ENCODE results near the gene SORCS2. TPM values are rescaled to one million over a fixed set of nuclear protein-coding genes. Genes with fewer than 3 reads are reported as not detected.

The SORCS2 gene
- polyA plus RNA-seq, 1 of the 3 experiments (the other 2 are of a cell fraction), result 1.6 TPM

DNA sequence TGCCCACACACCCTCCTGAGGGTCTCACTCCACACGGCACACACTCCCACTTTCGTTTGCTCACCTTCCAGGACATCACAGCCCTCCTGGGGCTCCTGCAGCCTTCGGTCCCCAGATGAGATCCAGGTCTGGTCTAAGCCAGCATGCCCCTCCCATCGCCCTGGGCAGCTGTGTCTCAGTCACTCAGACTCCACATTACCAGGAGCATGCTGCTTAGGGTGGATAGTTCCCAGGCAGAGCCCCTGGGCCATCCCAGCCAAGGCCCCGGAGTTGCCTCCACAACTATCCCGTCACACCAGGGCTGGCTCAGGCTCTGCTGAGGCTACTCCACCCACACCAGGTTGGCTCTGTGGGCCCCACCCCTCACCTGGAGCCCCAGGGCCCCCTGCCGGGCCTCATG lies 292.8 kb downstream of the SORCS2 start:
- POLR2A ChIA-PET, result no interaction called here
- WGBS (ENCODE audit: low lambda C conversion rate), result 50% methylated on average over 6 of the region's 7 CpGs

DNA sequence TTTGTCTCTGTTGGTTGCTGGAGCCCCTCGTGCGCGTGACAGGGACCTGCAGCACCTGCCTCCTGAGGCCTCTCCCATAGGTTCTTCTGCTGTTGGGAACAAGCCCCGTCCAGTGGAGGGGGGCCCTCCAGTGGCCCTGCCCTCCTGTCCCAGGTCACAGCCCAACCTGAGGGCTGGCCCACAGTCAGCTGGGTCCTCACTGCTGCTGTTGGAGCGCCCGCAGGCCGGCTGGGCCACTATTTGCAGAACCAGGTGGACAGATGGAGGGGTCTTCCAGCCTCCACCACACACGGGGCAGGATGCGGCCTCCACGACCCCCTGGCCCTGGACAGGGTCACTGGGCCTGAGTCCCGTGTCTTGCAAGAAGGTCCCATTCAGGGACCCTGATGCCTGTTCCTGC lies 293.8 kb downstream of the SORCS2 start:
- no peak overlapping the region for H3K4me3 ChIP-seq (ENCODE audit: low read depth in 2 of 2, low read length in 1 of 2)
- H3K9me2 ChIP-seq, result no peaks in the 10 kb centered on the region
- H3K79me2 ChIP-seq (ENCODE audit: insufficient read depth), result no peaks in the 10 kb centered on the region
- no peak overlapping the region for H2AFZ ChIP-seq (ENCODE audit: low read depth)
- peaks cover 0 to 20% of the 10 kb centered on the region in 2 experiments; a peak in 2 of 4 replicates for H3K4me1 ChIP-seq (ENCODE audit: control insufficient read depth in 1 of 2, insufficient read depth in 2 of 2, low read depth in 1 of 2, low read length in 1 of 2)
- H3K9me3 ChIP-seq, result no peaks in the 10 kb centered on the region
- H4K20me1 ChIP-seq (ENCODE audit: insufficient read depth), result no peaks in the 10 kb centered on the region
- ChIA-PET POLR2A (no interaction called here), CTCF (interaction anchor here (0.5 kb wide), 1 partner anchor 8 kb away, joined by 3 read pairs; no protein-coding TSS in a partner anchor)
- peaks cover 12% of the 10 kb centered on the region; the same call in 1 of the 2 replicates for H3K27me3 ChIP-seq (ENCODE audit: insufficient read depth)
- H3K36me3 ChIP-seq (replicated peaks in 1 of 2; ENCODE audit: control insufficient read depth in 1 of 2, insufficient read depth in 2 of 2, low read length in 1 of 2), result no peaks in the 10 kb centered on the region
- WGBS (ENCODE audit: low lambda C conversion rate), result 70% methylated on average over 6 of the region's 11 CpGs
- no peak for TF ChIP-seq TAF1 (IDR thresholded peaks at IDR 0.05; ENCODE audit: borderline replicate concordance, low read depth, low read length)
- TF ChIP-seq SMC3 (IDR thresholded peaks at IDR 0.05; ENCODE audit: low read depth, low read length), result no peak
- TF ChIP-seq CHD2 (IDR thresholded peaks at IDR 0.05; ENCODE audit: low read length, partially characterized antibody), result no peak
- TF ChIP-seq, protein P1, sequence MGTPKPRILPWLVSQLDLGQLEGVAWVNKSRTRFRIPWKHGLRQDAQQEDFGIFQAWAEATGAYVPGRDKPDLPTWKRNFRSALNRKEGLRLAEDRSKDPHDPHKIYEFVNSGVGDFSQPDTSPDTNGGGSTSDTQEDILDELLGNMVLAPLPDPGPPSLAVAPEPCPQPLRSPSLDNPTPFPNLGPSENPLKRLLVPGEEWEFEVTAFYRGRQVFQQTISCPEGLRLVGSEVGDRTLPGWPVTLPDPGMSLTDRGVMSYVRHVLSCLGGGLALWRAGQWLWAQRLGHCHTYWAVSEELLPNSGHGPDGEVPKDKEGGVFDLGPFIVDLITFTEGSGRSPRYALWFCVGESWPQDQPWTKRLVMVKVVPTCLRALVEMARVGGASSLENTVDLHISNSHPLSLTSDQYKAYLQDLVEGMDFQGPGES (IDR thresholded peaks at IDR 0.05; ENCODE audit: low read depth, low read length), result no peak
- TF ChIP-seq, protein P2, sequence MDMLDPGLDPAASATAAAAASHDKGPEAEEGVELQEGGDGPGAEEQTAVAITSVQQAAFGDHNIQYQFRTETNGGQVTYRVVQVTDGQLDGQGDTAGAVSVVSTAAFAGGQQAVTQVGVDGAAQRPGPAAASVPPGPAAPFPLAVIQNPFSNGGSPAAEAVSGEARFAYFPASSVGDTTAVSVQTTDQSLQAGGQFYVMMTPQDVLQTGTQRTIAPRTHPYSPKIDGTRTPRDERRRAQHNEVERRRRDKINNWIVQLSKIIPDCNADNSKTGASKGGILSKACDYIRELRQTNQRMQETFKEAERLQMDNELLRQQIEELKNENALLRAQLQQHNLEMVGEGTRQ (IDR thresholded peaks at IDR 0.05; ENCODE audit: borderline replicate concordance, low read depth, low read length), result no peak
- TF ChIP-seq YY1 (IDR thresholded peaks at IDR 0.05; ENCODE audit: low read depth), result no peak
- TF ChIP-seq GABPA (IDR thresholded peaks at IDR 0.05; ENCODE audit: low read depth), result no peak
- TF ChIP-seq RXRA (IDR thresholded peaks at IDR 0.05; ENCODE audit: borderline replicate concordance, low read depth), result no peak
- TF ChIP-seq FOXJ3 (CRISPR knock-in tag; IDR thresholded peaks at IDR 0.05), result no peak
- TF ChIP-seq, protein P3, sequence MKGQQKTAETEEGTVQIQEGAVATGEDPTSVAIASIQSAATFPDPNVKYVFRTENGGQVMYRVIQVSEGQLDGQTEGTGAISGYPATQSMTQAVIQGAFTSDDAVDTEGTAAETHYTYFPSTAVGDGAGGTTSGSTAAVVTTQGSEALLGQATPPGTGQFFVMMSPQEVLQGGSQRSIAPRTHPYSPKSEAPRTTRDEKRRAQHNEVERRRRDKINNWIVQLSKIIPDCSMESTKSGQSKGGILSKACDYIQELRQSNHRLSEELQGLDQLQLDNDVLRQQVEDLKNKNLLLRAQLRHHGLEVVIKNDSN (IDR thresholded peaks at IDR 0.05; ENCODE audit: borderline replicate concordance, low read depth), result no peak
- TF ChIP-seq EP300 (IDR thresholded peaks at IDR 0.05; ENCODE audit: borderline replicate concordance in 1 of 2, low read depth in 1 of 2, low read length in 1 of 2), result no peak
- TF ChIP-seq, protein P4, sequence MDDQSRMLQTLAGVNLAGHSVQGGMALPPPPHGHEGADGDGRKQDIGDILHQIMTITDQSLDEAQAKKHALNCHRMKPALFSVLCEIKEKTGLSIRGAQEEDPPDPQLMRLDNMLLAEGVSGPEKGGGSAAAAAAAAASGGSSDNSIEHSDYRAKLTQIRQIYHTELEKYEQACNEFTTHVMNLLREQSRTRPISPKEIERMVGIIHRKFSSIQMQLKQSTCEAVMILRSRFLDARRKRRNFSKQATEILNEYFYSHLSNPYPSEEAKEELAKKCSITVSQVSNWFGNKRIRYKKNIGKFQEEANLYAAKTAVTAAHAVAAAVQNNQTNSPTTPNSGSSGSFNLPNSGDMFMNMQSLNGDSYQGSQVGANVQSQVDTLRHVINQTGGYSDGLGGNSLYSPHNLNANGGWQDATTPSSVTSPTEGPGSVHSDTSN (IDR thresholded peaks at IDR 0.05), result no peak
- TF ChIP-seq, protein P5, sequence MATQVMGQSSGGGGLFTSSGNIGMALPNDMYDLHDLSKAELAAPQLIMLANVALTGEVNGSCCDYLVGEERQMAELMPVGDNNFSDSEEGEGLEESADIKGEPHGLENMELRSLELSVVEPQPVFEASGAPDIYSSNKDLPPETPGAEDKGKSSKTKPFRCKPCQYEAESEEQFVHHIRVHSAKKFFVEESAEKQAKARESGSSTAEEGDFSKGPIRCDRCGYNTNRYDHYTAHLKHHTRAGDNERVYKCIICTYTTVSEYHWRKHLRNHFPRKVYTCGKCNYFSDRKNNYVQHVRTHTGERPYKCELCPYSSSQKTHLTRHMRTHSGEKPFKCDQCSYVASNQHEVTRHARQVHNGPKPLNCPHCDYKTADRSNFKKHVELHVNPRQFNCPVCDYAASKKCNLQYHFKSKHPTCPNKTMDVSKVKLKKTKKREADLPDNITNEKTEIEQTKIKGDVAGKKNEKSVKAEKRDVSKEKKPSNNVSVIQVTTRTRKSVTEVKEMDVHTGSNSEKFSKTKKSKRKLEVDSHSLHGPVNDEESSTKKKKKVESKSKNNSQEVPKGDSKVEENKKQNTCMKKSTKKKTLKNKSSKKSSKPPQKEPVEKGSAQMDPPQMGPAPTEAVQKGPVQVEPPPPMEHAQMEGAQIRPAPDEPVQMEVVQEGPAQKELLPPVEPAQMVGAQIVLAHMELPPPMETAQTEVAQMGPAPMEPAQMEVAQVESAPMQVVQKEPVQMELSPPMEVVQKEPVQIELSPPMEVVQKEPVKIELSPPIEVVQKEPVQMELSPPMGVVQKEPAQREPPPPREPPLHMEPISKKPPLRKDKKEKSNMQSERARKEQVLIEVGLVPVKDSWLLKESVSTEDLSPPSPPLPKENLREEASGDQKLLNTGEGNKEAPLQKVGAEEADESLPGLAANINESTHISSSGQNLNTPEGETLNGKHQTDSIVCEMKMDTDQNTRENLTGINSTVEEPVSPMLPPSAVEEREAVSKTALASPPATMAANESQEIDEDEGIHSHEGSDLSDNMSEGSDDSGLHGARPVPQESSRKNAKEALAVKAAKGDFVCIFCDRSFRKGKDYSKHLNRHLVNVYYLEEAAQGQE (IDR thresholded peaks at IDR 0.05; ENCODE audit: low read depth, low read length), result no peak
- TF ChIP-seq, protein P6, sequence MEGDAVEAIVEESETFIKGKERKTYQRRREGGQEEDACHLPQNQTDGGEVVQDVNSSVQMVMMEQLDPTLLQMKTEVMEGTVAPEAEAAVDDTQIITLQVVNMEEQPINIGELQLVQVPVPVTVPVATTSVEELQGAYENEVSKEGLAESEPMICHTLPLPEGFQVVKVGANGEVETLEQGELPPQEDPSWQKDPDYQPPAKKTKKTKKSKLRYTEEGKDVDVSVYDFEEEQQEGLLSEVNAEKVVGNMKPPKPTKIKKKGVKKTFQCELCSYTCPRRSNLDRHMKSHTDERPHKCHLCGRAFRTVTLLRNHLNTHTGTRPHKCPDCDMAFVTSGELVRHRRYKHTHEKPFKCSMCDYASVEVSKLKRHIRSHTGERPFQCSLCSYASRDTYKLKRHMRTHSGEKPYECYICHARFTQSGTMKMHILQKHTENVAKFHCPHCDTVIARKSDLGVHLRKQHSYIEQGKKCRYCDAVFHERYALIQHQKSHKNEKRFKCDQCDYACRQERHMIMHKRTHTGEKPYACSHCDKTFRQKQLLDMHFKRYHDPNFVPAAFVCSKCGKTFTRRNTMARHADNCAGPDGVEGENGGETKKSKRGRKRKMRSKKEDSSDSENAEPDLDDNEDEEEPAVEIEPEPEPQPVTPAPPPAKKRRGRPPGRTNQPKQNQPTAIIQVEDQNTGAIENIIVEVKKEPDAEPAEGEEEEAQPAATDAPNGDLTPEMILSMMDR (IDR thresholded peaks at IDR 0.05), result no peak
- DNase-seq, result no peak
- no peak overlapping the region for H3K9ac ChIP-seq
- H3K4me2 ChIP-seq, result no peak overlapping the region
- no peaks in the 10 kb centered on the region for H3F3A ChIP-seq (replicated peaks; ENCODE audit: insufficient read depth)
- H3K27ac ChIP-seq (ENCODE audit: low read depth in 2 of 2, low read length in 1 of 2), result no peak overlapping the region

More for the DNA sequence above, 292.8 kb downstream of the SORCS2 start:
- Histone ChIP-seq H3K4me1 (ENCODE audit: control insufficient read depth in 1 of 2, insufficient read depth in 2 of 2, low read depth in 1 of 2, low read length in 1 of 2) (peaks cover 0 to 15% of the 10 kb centered on the region in 2 experiments; a peak in 2 of 4 replicates), H3K36me3 (replicated peaks in 1 of 2; ENCODE audit: control insufficient read depth in 1 of 2, insufficient read depth in 2 of 2, low read length in 1 of 2) (no peaks in the 10 kb centered on the region), H3K79me2 (ENCODE audit: insufficient read depth) (no peaks in the 10 kb centered on the region), H3K27ac (ENCODE audit: low read depth in 2 of 2, low read length in 1 of 2) (no peak overlapping the region), H2AFZ (ENCODE audit: low read depth) (no peak overlapping the region), H3K9ac (no peak overlapping the region), H3K9me2 (no peaks in the 10 kb centered on the region), H3F3A (replicated peaks; ENCODE audit: insufficient read depth) (no peaks in the 10 kb centered on the region), H3K4me3 (ENCODE audit: low read depth in 2 of 2, low read length in 1 of 2) (no peak overlapping the region), H3K4me2 (no peak overlapping the region), H4K20me1 (ENCODE audit: insufficient read depth) (no peaks in the 10 kb centered on the region), H3K27me3 (ENCODE audit: insufficient read depth) (peaks cover 10% of the 10 kb centered on the region; the same call in 1 of the 2 replicates), H3K9me3 (no peaks in the 10 kb centered on the region)
- TF ChIP-seq TEAD4 (IDR thresholded peaks at IDR 0.05; ENCODE audit: borderline replicate concordance, insufficient read depth) (no peak), NRF1 (IDR thresholded peaks at IDR 0.05; ENCODE audit: low read depth, low read length) (no peak), GABPA (IDR thresholded peaks at IDR 0.05; ENCODE audit: low read depth) (no peak), RFX5 (IDR thresholded peaks at IDR 0.05; ENCODE audit: low read length) (no peak), RAD21 (IDR thresholded peaks at IDR 0.05; ENCODE audit: low read length) (no peak), FOXJ3 (CRISPR knock-in tag; IDR thresholded peaks at IDR 0.05) (no peak), EZH2phosphoT487 (IDR thresholded peaks at IDR 0.05; ENCODE audit: borderline replicate concordance, low read depth) (no peak)
- DNase-seq, result no peak
- CTCF ChIA-PET, result interaction anchor here (1.1 kb wide), 1 partner anchor 11 kb away, joined by 3 read pairs; no protein-coding TSS in a partner anchor

Measured in SK-N-SH (cell line).